DMS 273 (cell line): ENCODE data around the gene LAG3.

ENCODE experiments used
- DNase-seq: peaks from one replicate; lab custom pipeline; 2025; ENCODE audit not compliant: unreplicated experiment; lab: John Stamatoyannopoulos, UW

LAG3 gene

DNA sequence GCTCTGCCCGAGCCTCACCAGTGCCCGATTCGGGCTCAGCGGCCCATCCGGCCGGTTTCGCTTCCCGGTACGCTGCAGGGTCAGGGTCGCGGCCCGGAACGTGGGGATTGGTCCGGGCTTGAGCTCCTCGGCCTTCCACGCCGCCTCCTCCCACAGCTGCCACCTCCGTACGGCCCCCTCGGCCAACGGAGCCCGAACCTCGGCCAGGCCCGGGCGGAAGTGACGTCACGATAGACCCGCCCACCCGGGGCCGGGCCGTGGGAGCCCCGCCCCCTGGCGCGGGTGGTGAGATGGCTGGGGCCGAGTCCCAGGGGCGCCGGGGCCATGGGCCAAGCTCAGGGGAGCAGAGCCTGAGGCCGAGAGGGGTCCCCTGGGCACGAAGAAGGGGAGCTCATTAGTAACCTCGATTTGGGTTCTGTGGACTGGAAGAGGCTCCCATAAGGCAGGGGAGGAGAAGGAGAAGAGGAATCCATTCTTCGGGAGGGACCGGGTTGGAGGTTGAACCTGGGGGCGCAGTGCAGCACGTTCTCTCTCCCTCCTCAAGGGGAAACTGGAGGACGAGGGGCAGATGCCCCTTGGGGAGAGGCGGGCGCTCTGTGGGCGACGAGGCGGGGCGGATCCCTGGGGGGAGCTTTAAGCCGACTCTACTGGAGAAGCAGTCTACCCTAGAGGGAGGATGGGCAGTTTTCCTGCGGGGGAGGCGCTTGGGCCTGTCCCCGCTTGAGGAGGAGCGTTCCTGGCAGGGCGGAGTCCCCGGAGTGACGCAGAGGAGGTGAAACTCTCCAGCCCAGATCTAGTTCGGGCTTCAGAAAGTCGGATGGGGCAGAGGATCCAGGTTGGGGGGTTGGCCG is 19.2 kb upstream of the LAG3 start, which contains the start of gene MLF2:
Gene MLF2 (minus strand): TSS at position 221 of the 851 bp plus-strand sequence. CDS start 807 bp downstream, outside the sequence.
- DNase-seq: peak; percentile 98

DNA sequence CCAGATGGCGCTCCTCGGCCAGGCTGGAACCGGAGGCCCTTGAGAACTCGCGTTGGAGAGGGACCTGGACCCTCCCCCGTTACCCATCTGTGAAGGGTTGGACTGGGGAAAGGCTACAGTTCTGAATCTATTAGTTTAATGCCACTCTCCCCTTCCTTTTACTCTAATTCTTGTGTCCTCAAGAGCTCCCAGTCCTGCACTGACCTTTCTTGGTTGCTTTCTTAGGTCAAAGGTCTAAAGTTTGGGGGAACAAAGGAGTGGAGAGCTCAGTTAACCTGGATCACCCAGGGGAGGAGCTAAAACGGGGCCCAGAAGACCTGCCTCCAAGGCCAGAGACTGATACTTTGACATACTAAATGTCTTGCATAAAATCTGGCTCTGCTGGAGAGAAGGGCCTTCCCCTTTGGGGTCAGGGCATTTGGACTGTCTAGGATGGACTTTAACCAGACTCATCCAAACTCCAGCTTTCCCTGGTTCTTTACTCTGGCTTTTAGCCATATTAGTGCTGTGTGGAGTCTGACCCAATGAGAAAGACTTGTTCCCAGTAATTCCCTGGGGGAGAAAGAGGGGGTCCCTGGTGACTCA is 18.5 kb upstream of the LAG3 start:
- DNase-seq: no peak

DNA sequence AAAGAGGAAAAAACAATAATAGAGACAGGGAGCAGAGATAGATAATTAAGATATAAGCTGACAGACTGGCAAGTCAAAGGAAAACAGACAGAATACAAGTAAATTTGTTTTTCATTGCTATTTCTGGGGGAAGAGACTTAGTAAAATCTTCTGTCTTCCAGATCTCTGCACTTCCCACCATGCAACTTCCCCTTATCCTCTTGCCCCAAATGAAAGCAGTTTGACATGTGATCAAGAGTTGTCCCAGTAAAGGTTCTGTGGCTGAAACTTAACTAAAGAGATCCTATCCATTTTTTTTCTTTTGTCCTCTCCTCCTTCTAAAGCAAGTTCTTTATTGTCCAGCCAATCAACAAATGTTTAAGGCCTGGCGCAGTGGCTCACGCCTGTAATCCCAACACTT is 17.9 kb upstream of the LAG3 start:
- DNase-seq: no peak

DNA sequence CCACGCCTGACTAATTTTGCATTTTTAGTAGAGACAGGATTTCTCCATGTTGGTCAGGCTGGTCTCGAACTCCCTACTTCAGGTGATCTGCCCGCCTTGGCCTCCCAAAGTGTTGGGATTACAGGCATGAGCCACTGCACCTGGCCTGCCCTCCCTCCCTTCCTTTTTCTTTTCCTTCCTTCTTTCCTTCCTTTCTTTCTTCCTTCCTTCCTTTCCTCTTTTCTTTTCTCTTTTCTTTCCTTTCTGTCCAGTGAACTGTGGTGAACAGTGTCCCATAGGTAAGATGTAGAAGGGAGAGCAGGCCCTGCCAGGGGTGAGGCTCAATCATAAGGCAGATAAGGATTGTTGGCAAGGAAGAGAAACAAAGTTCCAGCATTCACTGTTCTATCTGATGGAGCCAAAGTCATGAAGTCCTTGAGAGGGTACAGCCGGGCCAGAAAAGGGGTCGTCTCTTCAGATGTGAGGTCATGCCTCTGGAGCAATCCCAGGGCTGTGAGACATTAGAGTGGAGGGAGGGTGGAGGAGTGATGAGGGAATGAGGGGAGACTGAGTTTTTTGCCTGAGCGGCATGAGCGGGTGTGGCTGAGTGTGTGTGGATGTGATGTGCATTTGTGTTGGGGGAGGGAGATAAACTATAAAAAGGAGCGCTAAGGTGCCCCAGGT is 15.2 kb upstream of the LAG3 start:
- DNase-seq: no peak

DNA sequence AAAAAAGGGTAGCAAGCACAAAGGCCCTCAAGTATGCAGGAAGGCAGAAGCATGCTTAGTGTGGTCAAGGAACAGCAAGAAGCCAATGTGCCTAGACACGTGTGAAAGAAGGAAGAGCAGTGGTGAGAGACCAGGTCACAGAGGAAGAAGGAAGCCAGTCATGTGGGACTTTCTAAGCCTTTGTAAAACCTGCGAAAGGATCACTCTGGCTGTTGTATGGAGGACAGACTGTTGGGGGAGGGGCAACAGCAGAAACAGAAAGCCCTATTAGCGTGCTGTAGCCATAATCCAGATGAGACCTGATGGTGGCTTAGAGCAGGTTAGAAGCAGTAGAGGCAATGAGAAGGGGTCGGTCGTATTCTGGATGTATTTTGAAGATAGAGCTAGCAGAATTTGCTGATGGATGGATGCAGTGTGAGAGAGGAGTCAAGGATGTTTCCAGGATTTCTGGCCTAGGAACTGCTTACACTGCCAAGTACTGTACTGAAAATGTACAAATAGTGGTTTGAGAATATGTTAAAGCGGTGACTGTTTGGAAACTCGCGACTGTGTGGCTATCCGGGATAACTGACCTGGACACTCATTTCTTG is 13.7 kb upstream of the LAG3 start:
- DNase-seq: no peak

DNA sequence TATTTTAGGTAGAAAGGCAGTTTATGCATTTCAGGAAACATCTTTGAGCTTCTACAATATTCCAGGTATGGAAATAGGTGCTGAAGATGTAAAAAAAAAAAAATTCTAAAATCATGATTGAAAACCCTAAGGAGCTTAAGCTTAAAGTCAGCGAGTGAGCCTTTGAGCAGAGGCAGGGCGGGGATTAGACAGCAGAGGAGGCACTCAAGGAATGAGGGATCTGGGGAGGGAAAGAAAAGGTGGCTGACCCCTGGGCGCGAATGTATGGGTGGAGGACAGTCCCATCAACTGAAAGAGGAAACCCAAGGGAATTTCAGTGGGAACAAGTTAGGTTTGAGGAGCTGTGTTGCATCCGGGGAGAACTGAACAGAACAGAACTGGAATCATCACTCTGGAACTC is 12.6 kb upstream of the LAG3 start:
- no peak for DNase-seq

DNA sequence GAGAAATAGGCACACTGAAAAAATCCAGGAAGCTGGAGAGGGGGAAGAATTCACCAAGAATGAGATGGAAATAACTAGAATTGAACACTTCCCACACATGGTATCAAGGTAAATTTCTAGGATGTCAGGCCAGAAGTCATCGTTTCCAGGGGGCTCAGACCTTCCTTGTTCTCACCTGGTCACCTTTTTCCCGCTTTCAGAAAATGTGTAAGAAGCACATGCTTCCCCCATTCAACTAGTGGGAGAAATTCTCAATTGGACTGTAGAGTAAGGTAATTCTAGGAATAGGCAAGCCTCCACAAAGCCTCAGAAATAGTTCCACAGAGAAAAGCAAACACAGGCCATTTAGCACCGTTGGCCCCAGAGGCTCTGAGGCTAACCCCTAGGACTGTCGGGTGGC is 8.9 kb upstream of the LAG3 start:
- DNase-seq: no peak

DNA sequence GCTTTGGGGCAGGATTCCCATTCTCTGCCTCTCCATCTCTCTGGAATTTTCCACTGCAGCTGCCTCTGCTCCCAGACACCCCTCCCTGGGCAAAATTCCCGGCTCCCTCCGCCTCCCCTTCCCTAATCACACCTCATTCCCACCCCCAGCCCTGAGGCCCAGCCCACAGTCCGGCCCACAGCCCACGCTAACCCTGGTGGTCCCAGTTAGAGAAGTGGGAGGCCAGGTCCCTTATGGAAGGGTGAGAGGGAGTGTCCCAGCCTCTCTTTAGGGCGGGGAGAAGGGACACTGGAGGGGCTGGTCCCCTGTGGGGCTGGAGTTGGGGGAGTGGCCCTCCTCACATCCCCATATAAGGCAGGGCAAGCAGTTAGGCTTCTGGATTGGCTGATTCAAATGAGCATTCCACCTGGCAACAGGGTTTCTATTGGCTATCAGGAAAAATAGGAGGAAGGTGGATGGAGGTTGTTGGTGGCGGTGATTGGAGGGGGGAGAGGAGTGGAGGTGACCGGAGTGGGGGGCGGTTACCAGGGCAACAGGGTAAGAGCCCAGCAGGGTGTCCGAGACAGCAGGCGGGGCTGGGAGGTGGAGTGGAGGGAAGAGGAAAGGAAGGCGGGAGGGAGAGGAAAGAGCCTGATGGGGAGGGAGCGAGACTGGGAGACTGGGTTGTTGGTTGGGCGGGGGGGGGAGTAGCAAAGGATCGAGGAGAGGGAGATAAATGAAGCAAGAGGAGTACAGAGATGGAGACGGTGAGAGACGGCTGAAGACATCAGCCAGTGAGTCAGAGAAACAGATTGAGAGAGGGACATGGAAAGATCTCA is 8.1 kb upstream of the LAG3 start:
- peak; percentile 97 for DNase-seq

DNA sequence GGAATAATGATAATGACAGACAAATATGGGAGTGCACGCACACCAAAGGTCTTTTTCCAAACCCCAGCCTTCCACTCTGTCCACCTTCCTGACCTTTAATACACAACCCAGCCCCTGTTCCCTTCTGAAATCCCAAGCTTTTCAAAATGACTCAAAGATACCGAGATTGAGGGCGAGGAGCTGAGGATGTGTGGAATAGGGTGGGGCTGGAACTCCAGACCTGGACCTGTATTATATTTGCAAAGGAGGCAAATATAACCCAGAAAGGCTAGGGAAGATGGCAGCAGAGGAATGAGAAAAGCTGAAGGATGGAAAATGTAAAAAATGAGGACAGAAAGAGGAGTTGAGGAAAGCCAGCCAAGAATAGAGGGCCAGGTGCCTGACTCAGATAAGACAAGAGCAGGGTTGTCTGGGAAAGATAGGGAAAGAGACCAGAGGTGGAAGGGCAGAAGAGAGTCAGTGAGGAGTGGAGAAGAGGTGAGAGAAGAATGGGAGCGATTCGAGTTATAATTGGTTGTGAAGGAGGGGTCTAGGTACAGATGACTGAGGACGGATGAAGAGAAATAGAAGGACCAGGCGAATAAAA is 7.2 kb upstream of the LAG3 start:
- peak; percentile 26 for DNase-seq

DNA sequence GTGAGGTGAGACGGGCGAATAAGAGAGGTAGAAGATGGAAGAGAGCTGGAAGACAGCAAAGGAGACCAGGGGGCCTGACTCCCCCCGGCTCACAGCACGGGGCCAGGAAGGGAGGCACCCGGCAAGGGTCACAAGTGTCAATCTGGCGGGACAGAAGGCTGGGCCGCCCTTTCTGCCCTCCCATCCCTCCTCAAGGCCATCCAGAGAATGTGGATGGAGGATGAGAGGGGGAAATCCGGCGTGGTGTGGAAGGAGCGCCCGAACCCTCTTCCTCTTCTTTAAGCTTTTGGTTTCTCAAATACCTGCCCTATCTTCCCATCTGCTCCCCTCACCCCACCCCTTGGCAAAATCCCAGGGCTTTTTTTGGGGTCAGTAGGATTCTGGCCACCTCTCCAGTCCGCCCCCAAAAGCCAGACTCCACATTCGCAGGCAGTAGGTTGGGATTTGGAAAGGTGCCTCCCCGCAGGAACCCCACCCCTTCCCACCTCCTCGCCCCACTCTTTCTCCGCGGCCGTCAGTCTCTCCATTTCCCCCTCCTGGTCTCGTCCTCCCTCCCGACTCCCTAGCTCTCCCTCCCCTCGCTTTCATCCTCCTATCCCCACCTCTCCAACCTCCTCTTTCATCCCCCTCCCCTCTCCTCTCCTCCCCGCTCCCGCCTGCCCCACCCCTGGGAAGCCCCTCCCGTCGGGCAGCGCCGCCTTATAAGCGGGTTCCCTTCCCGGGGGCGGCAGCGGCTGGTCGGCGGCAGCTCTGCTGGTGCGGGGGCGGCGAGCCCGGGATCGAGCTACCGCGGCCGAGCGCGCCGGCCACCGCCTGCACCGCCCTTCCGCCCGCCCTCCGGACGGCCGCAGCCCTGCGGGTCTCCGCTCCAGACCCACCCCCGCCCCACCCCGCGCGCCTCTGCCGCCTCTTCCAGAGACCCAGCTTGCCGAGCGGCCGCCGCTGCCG is 6.4 kb upstream of the LAG3 start, which contains the start of gene PTMS:
Gene PTMS (plus strand): TSS at position 730 of the 948 bp plus-strand sequence. CDS start 343 bp downstream, outside the sequence.
- peak; percentile 92 for DNase-seq

DNA sequence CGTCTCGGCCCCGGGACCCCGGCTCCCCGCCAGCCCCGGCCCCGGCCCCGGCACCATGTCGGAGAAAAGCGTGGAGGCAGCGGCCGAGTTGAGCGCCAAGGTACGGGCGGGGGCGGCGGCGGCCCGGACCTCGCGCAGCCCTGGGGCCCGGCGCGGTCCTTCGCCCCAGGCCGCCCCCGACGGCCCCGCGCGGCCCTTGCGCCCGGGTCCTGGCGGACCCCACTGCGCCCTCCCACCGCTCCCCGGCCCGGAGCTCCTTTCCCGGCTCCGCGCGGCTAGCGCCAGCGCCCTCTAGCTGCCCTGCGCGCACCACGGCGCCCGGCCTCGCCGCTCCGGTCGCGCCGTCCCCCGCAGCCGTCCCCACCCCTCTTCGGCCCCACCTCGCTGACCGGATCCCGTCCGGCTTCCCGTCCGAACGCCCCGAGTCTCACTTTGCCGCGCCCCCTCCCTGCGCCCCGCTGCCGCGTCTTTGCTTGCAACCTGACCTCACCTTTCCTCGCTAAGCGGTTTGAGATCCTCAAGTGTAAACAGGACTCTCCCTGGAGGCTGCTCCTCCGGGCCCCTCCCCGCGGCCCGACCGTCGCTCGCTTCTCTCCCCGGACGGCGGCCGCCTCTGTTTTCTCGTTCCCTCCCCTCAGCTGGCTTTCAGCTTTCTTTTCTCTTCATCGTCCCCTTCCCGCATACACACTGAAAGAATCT is 5.5 kb upstream of the LAG3 start:
- DNase-seq: peak; percentile 84

DNA sequence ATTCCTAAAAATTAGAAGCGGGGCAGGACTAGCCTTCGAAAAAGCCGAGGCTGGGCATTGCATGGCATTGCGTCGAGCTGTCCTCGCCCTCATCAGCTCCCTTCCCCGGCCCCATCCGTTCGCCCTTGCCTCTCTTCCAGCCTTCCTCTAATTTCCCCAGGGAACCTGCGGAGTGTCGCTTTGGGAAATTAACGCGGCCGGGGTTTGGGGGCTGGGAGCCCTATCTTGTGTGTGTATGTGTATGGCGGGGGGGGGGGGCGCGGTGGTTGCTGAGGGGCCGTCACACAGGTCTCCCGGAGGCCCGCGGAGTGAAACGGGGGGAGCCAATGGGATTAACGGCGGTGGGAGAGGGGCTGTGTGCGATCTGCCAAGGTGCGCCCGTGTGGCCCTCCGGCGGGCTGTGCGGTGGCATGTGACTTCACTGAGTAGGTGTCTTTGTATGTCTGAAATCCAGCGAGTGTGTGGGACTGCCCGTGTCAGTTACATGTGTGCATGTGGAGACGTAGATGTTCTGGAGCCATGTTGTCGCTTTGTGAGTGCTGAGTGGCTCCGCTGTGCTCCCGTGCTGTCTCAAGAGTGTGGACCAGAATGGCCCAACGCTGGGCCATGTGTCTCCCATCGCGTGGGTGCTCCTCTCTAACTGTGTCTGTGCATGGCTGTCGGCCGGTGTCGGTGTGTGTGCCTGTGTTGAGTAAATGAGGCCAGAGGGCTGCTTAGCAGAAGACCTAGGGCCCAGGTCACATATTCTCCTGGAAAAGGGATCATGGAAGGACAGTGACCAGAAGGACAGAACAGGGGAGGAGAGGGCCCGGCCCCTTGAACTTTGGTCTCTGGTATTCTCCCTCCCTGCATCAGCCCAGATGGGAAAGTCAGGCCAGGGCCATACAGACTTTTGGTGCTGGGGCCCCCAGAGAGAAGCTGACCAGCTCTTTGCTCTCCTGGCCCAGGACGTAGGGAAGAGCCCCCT is 4.7 kb upstream of the LAG3 start:
- DNase-seq: peak; percentile 45

DNA sequence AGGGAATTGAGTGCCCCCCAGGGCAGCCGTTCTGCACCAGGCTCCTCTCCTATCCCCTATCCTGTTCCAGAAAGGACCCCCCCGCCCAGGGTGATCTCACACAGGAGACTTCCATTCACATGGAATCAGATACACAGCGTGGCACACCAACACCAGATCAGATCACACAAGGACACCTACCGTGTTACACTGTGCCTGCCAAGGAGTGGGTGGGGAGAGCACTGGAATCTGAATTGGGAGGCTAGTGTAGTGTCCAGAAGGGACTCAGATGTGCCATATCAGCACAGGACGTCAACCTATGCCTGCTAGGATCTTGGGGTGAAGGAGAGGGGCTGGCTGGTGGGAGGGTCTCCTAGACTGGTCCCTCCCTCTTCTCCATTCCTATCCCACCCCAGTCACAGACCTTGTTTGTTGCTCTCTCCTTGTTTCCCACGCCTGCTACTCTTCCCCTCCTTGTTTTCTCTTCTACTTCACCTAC is 3.8 kb upstream of the LAG3 start:
- peak; percentile 57 for DNase-seq

DNA sequence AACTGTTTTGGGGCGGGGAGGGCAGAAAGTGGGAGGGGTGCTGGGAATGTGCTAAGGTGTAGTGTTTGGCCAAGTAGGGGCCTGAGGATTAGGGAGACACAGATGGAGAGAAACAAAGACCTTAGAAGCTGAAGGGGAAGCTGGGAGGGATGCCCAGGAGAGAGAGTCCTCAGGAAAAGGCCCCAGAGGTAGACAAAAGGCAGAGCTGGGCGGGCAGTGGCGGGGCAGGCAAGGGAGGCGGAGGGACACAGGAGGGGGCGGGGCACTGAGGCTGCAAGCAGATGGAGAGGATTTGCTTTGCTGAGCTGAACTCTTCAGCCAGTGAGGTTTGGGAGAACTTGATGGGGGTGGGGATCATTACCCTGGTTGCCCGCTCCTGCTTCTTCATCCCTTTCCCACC is 3.3 kb upstream of the LAG3 start:
- DNase-seq: peak; percentile 85

DNA sequence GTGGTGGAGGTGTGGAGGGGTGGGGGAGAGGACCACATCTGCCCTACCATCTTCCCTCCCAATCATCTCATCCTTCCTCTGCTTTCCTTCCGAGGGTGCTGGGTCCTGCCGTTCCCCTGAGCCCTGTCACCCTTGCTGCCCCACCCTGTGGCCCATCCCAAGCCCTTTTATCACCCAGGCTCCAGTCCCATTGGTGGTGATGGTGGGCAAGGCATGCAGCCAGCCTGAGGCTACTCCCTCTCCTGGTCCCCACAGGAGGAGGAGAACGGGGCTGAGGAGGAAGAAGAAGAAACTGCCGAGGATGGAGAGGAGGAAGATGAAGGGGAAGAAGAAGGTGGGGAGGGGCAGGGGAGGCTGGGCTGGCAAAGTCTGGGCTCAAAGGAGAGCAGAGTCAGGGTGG is 2.7 kb upstream of the LAG3 start:
- DNase-seq: no peak

DNA sequence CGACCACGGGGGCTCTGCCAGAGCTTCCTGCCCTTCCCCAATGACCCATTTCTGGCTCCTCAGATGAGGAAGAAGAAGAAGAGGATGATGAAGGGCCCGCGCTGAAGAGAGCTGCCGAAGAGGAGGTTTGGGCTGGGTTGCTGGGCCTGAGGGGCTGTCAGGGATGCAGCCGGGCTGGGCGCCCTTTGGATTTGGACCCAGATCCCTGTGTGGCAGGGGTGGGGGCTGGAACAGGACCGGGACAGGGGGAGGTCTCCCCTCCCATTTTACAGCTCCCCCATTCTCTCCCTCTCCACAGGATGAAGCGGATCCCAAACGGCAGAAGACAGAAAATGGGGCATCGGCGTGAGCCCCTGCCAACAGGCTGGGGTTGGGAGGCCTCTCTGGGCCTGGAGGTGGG is 2.2 kb upstream of the LAG3 start:
- no peak for DNase-seq

DNA sequence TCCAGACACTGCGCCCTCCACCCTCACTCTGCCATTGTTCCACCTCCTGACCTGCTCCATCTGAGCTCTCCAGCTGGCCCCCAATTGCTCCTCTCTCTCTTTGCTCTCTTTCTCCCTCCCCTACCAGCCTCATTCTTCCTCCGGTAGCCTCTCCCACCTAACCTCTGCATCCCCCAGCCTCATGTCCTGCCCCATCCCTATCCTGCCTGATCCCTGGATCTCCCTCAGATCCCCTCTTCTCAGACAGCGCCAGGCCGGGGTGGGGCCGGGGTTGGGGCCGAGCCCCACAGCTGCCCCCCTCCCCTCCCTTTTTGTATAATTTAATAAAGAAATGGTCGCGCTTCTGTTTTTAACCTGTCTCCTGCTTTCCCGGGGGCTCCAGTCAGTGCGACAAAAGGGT is 1.7 kb upstream of the LAG3 start:
- no peak for DNase-seq
